HEK293 (cell line): Measurements from ENCODE around the gene CTSZ.

Experiments
- GLI2 ChIP-seq: fragments of 450-650 bp; formaldehyde crosslinking; IDR thresholded peaks from 2 replicates; pipeline ENCODE4; 2017; ENCODE audit warnings: missing biosample characterization, missing genetic modification characterization, low read depth, borderline replicate concordance
- MYNN ChIP-seq: fragments of 450-650 bp; formaldehyde crosslinking; IDR thresholded peaks from 2 replicates; pipeline ENCODE4 v1.5.1; 2016; ENCODE audit warnings: missing biosample characterization, missing genetic modification characterization, borderline replicate concordance
- SETDB1 ChIP-seq: IDR thresholded peaks from one replicate; pipeline ENCODE4 v1.6.1; 2017; ENCODE audit warnings: mild to moderate bottlenecking, low read length, moderate library complexity, mixed read lengths; ENCODE audit not compliant: insufficient read length
- YY2 ChIP-seq: fragments of 450-650 bp; formaldehyde crosslinking; IDR thresholded peaks from 2 replicates; pipeline ENCODE4 v1.5.1; 2016; ENCODE audit warnings: missing biosample characterization, missing genetic modification characterization
- ZNF155 ChIP-seq: fragments of 450-650 bp; formaldehyde crosslinking; IDR thresholded peaks from 2 replicates; pipeline ENCODE4 v1.5.1; 2016; ENCODE audit warnings: missing biosample characterization, missing genetic modification characterization
- ZNF433 ChIP-seq: fragments of 450-650 bp; formaldehyde crosslinking; IDR thresholded peaks from 2 replicates; pipeline ENCODE4 v1.5.1; 2016; ENCODE audit warnings: missing biosample characterization, missing genetic modification characterization, low read depth
- ZNF529 ChIP-seq: fragments of 450-650 bp; formaldehyde crosslinking; IDR thresholded peaks from 2 replicates; pipeline ENCODE4 v1.5.1; 2017; ENCODE audit warnings: missing genetic modification characterization, missing biosample characterization; ENCODE audit not compliant: insufficient replicate concordance
- ZNF785 ChIP-seq: fragments of 450-650 bp; formaldehyde crosslinking; IDR thresholded peaks from 2 replicates; pipeline ENCODE4 v1.5.1; 2016; ENCODE audit warnings: missing biosample characterization, missing genetic modification characterization
- TF ChIP-seq, protein P1 (sequence below): fragments of 450-650 bp; formaldehyde crosslinking; IDR thresholded peaks from 2 replicates; pipeline ENCODE4 v1.5.1; 2016; ENCODE audit warnings: missing biosample characterization, missing genetic modification characterization

DNA sequence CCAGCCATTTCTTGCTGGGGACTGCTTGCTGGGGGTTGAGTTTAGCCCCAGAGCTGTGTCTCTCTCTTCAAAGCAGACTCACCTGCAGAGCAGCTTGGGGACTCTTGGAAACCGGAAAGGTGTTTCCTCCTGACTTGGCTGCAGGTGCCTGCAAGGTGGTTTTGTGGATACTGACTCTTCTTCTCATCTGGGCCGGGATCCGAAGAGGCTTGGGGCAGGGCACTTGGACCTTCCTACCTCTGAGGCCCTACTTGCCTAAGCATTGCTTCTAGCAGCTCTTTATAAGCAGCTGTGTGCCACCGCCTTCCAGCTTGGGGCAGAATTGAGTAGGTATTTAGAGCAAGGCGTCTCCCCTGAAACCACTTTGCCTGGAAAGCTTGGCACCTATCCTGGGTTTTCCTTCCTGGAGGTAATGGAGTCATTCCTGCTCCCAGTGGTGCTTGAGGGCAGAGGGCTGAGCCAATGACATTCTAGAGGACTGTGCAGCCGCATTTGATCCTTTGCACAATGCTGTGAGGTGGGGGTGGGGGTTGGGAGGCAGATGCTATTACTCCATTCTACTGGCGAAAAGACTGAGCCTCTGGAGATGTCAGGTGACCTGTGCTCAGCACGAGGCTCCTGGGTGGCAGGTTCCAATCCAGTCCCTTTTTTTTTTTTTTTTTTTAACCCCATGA is 3.4 kb upstream of the CTSZ start:
- no peak for TF ChIP-seq MYNN
- TF ChIP-seq YY2 = no peak
- TF ChIP-seq GLI2 (tag by site-specific recombination) = no peak
- TF ChIP-seq SETDB1 = no peak
- TF ChIP-seq ZNF529 (tag by site-specific recombination) = no peak
- no peak for TF ChIP-seq ZNF433 (tag by site-specific recombination)
- TF ChIP-seq ZNF785 (tag by site-specific recombination) = no peak
- no peak for TF ChIP-seq ZNF155
- TF ChIP-seq, protein P1, sequence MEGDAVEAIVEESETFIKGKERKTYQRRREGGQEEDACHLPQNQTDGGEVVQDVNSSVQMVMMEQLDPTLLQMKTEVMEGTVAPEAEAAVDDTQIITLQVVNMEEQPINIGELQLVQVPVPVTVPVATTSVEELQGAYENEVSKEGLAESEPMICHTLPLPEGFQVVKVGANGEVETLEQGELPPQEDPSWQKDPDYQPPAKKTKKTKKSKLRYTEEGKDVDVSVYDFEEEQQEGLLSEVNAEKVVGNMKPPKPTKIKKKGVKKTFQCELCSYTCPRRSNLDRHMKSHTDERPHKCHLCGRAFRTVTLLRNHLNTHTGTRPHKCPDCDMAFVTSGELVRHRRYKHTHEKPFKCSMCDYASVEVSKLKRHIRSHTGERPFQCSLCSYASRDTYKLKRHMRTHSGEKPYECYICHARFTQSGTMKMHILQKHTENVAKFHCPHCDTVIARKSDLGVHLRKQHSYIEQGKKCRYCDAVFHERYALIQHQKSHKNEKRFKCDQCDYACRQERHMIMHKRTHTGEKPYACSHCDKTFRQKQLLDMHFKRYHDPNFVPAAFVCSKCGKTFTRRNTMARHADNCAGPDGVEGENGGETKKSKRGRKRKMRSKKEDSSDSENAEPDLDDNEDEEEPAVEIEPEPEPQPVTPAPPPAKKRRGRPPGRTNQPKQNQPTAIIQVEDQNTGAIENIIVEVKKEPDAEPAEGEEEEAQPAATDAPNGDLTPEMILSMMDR (tag by site-specific recombination) = no peak
